ENCODE data around the gene CORO6.

Gene CORO6

DNA sequence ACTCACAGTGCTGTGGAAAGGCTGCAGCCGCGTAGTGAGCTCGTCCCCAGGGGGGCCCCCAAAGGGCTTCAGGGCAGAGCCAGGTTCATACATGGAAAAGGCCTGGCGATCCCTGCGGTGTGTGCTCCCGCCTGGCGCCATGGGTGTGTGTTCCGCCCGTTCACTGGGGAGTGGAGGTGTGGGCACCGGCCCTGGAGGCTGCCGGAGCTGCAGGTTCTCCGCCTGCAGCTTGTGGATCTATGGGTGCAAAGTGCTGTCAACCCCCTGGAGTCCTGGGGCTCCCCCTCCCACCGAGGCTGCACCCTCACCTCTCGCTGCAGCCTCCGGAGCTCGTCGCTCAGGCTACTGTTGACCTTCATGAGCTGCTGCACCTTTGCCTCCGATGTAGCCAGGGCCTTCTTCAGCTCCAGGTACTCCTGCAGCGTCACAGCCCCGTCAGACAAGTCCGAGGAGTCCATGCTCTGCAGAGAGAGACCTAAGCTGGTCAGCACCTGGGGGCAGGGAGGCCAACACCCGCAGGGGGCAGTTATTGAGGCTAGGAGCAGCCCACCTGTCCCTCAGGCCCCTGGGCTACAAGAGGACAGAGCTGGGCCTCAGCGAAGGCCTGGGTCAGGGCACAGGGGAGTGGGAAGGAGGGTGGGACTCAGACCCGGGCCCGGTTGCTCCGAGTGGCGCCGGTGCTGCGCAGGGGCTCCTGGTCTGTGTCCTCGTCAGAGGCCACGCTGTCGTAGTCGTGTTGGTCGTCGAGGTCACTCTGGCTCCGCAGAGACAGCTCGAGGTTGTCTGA lies 46.3 kb downstream of the CORO6 start:
- no peak for DNase-seq

DNA sequence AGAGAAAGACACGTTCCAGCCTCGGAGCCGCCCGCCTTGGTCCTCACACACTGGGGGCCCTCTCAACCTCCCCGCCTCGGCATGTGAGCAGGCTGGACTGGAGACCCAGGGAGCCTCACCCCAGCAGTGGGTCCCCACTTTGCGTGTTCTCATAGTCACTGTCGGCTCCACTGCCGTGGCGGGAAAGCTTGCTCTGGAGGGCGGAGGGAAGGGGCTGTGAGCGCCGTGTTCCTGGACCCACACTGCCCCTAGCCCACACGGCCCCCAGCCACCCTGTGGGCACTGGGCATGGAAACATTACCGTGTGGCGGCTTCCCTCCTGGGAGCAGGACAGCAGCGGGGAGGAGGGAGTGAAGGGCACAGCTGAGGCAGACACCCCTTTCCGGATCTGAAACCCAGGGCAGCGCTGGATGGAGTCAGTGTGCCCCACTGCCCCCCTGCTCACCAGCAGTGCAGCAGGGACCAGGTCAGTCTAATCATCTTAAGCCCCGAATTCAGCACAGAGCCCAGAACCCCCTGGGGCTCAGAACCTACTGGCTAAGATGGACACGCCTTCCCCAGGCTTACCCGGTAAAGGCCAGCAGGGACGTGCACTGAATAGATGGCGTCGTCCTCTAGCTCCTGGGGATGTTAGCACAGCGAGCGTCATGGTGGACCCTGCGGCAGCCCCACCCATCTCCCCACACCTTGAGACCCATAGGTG lies 47.0 kb downstream of the CORO6 start:
- DNase-seq, result no peak

DNA sequence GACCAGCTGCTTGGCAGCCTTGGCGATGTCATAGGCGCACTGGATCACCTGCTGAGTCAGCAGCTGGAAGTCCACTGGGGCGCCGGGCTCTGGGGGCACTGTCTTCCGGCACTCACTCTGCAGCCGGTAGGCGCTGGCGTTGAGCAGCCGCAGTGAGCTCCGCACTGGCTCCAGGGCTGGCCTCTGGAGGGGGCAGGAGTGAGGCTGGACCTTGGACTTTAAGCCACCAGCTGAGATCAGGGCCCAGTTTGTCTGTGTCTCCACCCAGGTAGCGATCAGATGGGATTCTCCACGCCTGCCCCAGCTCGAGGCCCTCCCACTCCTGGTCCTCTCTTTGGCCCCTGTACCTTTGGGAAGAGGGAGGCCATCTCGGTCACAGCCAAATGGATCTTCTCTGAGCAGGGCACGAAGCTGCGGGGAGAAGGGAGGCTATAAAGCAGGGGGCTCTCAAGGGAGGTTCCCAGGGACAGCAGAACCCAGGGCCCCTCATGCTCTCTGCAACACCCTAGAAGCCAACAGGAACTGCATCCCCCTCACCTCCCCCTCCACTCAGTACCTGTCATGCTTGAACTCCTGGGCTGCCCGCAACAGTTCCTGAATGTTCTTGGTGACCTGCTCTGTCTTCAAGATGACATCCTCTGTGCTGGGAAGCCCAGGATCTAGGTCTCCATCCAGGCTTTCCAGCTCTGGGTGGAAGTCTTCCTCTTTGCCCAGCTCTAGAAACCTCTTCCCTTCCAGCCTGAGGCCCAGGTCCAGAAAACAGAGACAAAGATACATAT lies 47.8 kb downstream of the CORO6 start:
- DNase-seq, result no peak

DNA sequence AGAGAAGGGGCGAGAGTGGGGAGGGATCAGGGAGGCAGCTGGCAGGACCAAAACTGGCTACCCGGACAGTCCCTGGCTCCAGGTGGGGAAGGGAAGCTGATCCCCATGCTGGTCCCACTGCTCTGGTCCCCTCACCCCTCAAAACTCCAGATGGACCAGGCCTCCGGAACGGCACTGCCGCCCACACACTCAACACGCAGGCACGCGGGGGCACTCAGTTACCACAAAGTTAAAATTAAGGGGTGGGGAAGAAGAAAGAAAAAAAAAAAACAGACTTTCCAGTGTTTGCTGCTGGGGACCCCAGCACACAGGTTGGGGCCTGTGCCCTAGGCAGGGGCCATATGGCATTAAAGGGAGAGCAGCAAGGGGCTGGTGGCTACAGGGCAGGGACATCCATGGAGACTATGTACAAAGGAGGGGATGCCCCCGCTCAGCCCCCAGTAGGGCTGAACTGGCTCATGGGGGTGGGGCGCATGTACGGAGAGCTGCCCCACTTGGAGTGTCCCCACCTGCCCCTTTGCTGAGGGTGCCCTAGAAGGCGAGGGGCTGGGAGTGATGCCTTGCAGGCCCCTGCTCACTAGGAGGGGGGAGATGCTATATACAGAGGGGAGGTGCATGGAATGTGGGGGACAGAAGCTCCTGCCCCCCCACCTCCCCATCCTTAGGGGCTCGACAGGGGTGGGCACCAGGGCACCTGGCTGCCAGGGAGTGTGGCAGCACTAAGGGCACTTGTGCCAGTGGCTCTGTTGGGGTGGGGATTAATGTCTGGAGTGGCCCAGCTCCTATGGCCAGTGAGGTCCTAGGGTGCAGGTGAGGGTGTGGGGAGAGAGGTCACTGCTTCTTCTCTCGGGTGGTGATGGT lies 48.6 kb downstream of the CORO6 start:
- no peak for DNase-seq

DNA sequence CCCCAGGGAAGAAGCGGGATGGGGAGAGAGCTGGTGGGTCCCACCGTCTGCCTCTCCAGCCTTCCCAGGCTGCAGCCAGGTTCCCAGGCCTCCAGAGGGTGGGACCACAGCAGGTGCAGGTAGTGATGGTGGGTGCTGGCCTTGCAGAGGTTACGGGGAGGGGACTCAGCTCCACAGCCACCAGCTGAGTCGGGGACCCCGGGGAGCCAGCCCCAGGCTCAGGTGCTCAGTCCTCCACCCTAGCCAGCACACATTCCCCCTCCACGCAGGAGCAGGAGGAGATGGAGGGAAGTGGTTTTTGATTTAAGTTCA lies 49.2 kb downstream of the CORO6 start:
- DNase-seq, result no peak

DNA sequence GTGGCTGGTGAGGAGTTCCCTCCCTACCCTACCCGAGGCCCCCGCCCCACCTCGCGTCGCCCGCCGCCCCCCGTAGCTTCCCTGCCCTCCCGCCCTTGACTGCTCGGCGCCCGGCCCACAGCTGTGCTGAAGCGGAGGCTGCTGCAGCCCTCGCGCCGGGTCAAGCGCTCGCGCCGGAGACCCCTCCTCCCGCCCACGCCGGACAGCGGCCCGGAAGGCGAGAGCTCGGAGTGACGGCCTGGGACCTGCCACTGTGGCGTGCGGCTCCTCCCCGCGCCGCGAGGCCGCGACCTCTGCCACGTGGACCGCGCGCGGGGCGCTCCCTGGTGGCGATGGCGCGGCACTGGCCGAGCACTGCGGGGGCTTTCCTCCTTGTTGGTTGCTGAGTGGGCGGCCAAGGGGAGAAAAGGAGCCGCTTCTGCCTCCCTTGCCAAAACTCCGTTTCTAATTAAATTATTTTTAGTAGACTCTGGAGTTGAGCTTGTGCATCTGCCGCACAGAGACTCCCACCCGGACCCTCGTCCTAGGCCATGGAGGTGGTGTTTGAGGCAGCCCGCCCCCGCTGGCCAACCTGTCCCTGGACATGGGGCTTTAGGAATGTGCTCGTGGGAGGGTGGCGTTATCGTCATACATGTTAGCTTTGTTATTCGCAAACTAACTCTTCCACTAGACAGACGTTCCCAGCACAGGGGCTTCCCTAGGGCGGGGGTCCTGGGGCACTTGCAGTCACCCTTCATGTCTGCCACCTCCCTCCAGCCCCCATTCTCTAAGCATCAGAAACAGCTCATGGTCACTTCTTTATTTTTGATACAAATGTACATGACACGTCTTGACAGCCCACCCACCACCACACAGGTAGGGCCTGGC lies 49.8 kb downstream of the CORO6 start:
- peak; percentile 54 for DNase-seq

DNA sequence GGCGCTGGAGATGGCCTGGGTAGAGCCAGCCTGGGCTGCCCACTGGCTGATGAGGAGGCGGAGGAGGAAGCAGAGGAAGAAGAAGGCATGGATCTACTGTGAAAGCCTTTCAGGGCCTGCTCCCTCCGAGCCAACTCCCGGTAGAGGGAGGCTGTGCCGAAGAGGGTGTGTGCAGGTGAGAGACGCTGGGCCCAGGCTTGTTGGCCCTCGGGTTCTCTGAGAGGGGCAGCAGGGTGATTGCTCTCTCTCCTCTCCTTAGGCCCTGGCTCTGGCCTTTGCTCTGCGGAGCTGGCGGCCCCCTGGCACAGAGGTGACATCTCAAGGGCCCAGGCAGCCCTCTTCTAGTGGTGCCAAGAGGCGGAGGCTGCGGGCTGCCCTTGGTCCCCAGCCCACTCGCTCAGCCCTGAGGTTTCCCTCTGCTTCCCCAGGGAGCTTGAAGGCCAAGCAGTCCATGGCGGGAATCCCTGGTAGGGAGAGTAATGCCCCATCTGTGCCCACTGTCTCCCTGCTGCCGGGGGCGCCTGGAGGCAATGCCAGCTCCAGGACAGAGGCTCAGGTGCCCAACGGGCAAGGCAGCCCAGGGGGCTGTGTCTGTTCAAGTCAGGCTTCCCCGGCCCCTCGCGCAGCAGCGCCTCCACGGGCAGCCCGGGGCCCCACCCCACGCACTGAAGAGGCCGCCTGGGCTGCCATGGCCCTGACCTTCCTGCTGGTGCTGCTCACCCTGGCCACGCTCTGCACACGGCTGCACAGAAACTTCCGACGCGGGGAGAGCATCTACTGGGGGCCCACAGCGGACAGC lies 50.6 kb downstream of the CORO6 start:
- DNase-seq, result no peak

DNA sequence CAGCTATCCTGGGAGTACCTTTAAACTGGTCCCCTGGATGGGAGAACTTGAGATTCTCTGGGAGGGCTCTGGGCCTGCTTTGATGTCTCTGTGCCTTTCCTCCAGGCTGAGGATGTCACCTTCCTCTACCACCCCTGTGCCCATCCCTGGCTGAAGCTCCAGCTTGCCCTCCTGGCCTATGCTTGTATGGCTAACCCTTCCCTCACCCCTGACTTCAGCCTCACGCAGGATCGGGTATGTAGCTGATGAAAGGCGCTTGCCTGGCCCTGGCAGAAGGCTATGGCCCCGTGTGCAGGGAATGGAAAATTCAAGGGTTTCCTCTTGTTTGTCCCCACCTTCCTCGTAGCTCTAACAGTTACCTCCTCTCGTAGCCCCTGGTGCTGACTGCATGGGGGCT lies 51.2 kb downstream of the CORO6 start:
- no peak for DNase-seq

DNA sequence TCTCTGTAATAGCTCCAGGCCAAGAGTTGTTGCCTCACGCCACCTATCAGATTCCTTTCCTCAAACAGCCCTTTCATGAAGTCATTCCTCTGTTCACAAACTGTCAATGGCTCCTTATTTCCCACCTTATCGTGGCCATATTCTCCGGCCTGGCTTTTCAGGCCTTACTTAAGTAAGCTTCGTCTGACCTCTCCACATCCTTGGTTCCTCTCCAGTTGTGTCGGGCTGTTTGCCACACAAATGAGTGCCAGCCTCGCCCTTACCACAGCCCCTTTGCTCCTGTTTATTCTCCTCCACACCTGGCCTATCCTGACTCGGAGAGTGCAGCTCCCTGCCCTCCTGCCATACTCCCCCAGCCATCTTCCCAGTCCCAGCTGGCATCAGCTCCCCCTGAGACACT lies 52.2 kb downstream of the CORO6 start:
- DNase-seq, result no peak

DNA sequence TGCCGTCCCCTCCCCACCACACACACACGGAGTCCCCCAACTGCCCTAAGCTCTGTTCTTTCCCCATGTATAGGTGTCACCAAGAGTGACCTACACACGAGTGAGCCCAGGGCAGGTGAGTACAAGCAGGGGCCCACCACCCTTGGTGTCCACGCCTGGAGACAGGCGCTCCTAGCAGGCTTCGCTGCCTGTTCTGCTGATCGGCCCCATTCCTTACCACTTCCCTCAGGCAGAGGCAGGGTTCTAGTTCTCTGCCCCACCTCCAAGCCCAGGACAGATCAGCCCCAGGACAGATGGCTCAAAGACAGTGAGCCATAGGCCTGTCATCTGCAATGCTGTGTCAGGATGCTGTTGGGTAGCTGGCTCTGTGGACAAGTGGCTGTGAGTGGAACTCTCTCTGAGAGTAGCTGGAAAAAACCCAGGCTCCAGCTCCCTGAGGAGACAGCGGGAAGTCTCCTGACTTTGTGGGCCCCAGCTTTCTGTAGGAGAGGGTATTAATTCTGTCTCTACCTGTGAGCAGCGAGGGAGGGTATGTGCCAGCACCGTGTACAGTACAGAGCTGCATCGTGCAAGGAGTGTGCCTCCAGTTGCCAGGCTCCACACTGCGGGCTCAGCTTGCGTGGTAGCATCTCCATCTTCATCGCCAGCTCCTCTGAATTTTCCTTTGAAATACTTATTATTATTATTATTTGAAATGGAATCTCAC lies 53.3 kb downstream of the CORO6 start:
- no peak for DNase-seq

DNA sequence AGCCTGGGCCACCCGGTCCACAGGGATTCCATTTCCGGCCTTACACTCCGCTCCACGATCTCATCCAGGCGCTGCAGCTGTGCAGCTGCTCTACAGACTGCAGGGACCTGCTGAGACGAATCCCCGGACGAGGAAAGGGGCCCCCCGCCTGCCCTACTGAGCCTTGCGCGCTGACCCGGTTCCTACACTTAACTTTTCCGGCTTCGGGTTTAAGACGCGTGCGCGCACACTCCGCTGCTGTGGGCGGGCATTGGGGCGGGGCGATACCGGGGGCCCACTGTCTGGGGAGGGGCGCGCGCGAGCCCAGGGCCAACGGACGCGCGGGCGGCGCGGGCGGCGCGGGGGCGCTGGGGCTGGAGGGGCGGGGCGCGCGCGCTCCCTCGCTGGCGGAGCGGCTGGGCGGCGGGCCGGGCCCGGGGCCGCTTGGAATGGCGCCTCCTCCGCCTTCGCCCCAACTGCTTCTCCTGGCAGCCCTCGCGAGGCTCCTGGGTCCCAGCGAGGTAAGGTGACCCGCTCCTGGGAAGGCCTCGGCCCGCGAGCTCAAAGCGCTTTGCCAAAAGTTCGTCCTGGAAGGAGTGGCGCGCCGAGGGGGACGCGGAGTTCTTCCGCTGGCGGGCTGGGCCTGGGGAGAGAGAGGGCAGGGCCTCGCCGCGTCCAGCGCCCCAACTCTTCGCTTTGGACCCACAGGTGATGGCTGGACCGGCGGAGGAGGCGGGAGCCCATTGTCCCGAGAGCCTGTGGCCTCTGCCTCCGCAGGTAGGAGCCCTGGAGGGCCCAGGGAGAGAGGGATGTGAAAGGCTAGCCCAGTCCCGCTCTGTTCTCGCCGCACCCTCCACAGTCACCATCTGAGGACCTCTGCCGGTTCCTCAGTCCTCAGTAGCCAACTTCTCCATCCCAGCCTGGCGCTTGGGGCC lies 54.1 kb downstream of the CORO6 start, which contains the start of gene TP53I13:
TSS of gene TP53I13 (plus strand) at position 371 of the 914 bp plus-strand sequence. CDS start at position 429, 58 bp downstream.
- peak; percentile 86 for DNase-seq

DNA sequence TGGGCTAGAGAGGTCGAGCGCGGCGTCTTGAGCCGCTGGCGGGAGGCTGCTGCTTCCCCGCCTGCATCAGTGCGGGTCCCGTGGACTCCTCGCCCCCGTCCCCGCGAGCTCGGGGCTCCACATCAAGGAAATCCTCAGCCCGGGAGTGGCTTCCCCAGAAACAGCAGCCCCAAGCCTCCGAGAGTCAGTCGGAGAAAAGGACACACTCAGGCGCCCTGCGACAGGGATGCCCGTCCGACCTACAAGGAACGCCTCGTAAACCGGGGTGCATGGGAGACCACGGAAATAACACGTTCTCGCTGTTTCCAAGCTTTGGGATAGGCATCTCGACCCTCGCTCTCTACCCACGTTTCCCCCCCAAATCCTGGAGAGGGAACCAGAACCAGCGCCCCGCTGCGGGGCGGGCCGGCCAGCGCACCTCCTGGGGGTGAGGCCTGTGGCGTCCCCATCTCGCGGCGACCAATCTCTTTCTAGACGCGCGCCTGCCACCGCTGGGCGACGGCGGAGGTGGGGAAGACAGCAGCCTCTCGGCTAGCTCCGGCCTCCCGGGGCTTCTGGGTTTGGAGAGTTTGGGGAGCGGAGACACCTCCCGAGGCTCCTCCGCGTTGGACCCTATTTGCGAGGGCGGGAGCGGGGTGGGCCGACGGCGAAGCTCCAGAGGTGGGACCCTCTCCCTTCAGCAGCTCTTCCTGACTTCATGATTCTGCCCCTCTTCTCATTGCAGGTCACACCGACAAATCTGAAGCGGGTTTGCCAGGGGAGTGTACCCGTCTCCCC lies 55.0 kb downstream of the CORO6 start:
- DNase-seq, result peak; percentile 47

DNA sequence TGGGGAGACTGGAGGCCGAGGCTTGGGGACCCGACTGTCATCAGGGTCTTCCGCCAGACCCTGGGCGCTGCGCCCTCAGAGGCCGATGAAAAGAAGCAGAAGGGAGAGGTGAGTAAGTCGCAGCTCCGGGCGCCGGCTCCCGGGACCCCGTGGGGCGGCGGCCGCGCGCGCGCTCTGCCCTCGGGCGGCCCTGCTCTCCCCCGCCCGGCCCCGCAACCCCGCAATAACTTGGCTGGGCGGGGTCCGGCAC lies 55.5 kb downstream of the CORO6 start:
- DNase-seq, result no peak

DNA sequence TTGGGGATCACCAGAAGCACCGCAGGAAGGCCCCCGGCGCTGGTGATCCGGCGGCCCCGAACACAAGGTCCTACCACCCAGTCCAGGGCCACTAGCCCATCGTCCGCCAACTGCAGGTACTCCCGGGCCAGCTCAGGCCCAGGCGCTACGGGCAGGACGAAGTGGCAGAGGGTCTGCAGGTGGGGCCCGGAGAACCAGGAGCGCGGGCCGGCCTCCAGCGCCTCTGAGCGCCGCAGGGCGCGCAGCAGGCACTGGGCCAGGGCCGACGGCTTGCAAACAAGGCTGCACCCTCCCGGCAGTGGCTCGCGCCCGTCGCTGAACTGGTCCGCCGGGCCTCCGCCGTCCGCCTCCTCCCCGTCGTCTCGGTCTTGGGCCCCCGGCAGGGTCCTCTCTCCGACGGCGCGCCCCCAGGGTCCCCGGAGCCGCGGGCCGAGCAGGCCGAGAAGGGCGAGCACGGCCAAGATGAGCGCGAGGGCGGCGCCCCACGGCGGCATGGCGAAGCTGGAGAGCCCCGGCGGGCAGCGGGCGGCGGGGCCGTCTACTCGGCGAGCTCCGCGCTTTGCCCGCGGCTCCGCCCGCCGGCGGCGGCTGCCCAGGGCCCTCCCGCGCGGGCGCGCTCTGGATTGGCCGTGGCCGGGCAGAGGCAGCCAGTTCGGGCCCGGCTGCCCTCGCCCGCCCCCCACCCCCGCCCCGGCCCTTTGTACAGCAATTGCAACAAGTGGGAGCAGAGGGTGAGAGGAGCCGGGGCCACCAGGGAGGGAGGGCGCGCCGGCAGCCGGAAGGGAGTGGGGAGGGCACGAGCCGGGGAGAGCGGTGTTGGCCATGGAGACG lies 56.0 kb downstream of the CORO6 start, which contains the start of gene ABHD15:
TSS of gene ABHD15 (minus strand) at position 565 of the 831 bp plus-strand sequence. CDS start at position 494, 71 bp downstream.
- peak; percentile 58 for DNase-seq

DNA sequence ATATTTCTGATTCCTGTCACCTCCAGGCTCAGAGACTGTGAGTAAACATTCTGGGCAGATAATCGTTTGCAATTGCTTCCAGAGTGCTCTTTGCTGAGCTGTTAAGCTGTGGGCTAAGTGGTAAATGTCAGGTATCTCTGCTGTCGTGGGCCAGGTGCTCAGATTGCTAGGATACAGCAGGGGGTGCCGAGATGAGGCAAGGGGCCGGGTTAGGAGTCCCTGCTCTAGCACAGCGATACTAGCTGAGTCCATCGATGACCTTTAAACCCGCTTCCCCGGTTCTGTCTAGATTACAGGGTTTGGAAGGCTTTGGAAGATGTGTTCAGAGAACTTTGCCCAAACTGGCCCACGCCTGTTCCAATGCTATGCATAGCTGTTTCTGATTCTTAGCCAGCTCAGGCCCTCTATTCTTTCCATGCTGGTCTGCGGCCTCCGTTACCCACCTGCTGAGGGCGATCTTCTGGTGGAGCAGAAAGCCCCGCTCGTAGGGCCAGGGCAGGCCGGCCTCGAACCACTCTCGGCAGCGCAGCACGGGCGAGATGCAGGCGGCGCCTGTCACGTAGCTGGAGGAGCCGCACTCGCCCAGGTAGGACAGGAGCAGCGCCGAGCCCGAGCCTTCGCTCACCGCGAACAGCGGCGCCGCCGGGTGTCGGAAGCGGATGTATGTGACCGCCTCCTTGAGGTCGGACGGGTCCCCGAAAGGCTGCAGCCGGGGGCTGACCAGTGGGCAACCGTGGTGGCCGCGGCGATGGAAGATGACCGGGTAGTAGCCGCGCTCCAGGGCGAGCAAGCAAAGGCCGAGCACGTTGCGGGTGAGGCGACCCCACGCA lies 56.9 kb downstream of the CORO6 start:
- DNase-seq, result no peak

All from fibroblast of skin of abdomen (primary cell).